A673 (cell line): ENCODE data around the gene SDE2. TPM values are rescaled to one million over a fixed set of nuclear protein-coding genes. Genes with fewer than 3 reads are reported as not detected.

Experiments used
- BruUV-seq: library from RNA; stranded (reverse); fragments of 400-500 nt; replicated peaks from 2 replicates; lab custom pipeline; 2021; lab: Mats Ljungman, UMichigan
- CTCF ChIA-PET: fragments of 300-600 bp; sonication (Branson Sonifier 250); formaldehyde crosslinking; loops from one replicate; lab custom pipeline; 2022; ENCODE audit warnings: antibody characterized with exemption; lab: Charles Lee
- POLR2A ChIA-PET: fragments of 300-600 bp; sonication (Branson Sonifier 250); formaldehyde crosslinking; loops from one replicate; lab custom pipeline; 2022; ENCODE audit warnings: antibody characterized with exemption; ENCODE audit not compliant: low non-redundant PET; lab: Charles Lee
- DNase-seq: peaks from one replicate; pipeline ENCODE4 v3.0.0-alpha.2; 2015; ENCODE audit warnings: low spot score
- H3K27ac ChIP-seq: fragments of 200-600 bp; sonication (generic); 2 replicates; pipeline ENCODE4 v1.5.1; 2016; ENCODE audit warnings: mixed run types, low read depth, mild to moderate bottlenecking, mixed read lengths, antibody characterized with exemption, low read length; ENCODE audit not compliant: poor library complexity, severe bottlenecking
- H3K27me3 ChIP-seq: fragments of 200-600 bp; sonication (generic); replicated peaks from 2 replicates; pipeline ENCODE4 v1.6.1; 2017; ENCODE audit warnings: mixed run types, low read depth, mild to moderate bottlenecking, mixed read lengths, antibody characterized with exemption, low read length; ENCODE audit not compliant: insufficient read depth, poor library complexity
- H3K36me3 ChIP-seq: fragments of 200-600 bp; sonication (generic); 2 replicates; pipeline ENCODE4 v1.6.1; 2016; ENCODE audit warnings: mixed run types, mild to moderate bottlenecking, mixed read lengths, antibody characterized with exemption, low read length; ENCODE audit not compliant: insufficient read depth, poor library complexity, severe bottlenecking
- H3K4me1 ChIP-seq: fragments of 200-600 bp; sonication (generic); 2 replicates; pipeline ENCODE4 v1.6.1; 2017; ENCODE audit warnings: mixed run types, mild to moderate bottlenecking, mixed read lengths, antibody characterized with exemption, low read length; ENCODE audit not compliant: insufficient read depth, poor library complexity, severe bottlenecking
- H3K4me3 ChIP-seq: fragments of 200-600 bp; sonication (generic); 2 replicates; pipeline ENCODE4 v1.5.1; 2016; ENCODE audit warnings: low read depth, mixed run types, mild to moderate bottlenecking, mixed read lengths, low read length; ENCODE audit not compliant: poor library complexity, severe bottlenecking
- H3K9me3 ChIP-seq: fragments of 200-600 bp; sonication (generic); 2 replicates; pipeline ENCODE4 v1.6.1; 2016; ENCODE audit warnings: mixed run types, low read depth, mild to moderate bottlenecking, mixed read lengths, antibody characterized with exemption, low read length; ENCODE audit not compliant: poor library complexity, severe bottlenecking
- CTCF ChIP-seq: fragments of 300-800, 200-600 bp; sonication (generic); conservative IDR thresholded peaks from 2 replicates; pipeline ENCODE4 v1.5.1; 2017; ENCODE audit warnings: low read depth, mild to moderate bottlenecking, antibody characterized with exemption, low read length, moderate library complexity, mixed read lengths
- EZH2 ChIP-seq: fragments of 200-600 bp; sonication (generic); IDR thresholded peaks from 2 replicates; pipeline ENCODE4 v1.6.1; 2017; ENCODE audit warnings: borderline replicate concordance, low read depth, mild to moderate bottlenecking, mixed read lengths, antibody characterized with exemption, low read length; ENCODE audit not compliant: poor library complexity, severe bottlenecking
- intact Hi-C: fragments of 100-400 bp; cut with micrococcal nuclease; formaldehyde crosslinking; loops from one replicate; pipeline ENCODE4 v1.10.0; 2022; ENCODE audit not compliant: unreplicated experiment
- total RNA-seq: library from RNA; stranded (reverse); gene quantifications from 2 replicates; pipeline ENCODE4 v1.2.3, GENCODE V29; 2021

Gene SDE2
- total RNA-seq, 1 experiment from 2014 or later, result 26.7 TPM

GRCh38 chr1:225999912-226000337 lies 782 bp upstream of the SDE2 start:
- ChIA-PET POLR2A (interaction anchor here (0.7 to 1.2 kb wide), 2 partner anchors 63 to 471 kb away, joined by 3 to 14 read pairs; partner anchors contain the start of gene H3-3A), CTCF (interaction anchor here (0.7 to 1.7 kb wide), 3 partner anchors 11 to 65 kb away, joined by 3 to 7 read pairs (median 6); no protein-coding TSS in a partner anchor)
- peak overlapping the region; percentile 87 for H3K27ac ChIP-seq
- TSS peak; percentile 99 for BruUV-seq
- H3K27me3 ChIP-seq, result no peaks in the 10 kb centered on the region
- DNase-seq, result peak; percentile 39
- H3K4me1 ChIP-seq, result peaks cover 41% of the 10 kb centered on the region
- H3K4me3 ChIP-seq, result peak overlapping the region; percentile 92
- TF ChIP-seq CTCF (no peak), EZH2 (no peak)
- no peaks in the 10 kb centered on the region for H3K9me3 ChIP-seq
- H3K36me3 ChIP-seq, result peaks cover 4% of the 10 kb centered on the region
- intact Hi-C loops, result loop anchor here (1.0 to 5.0 kb wide), 2 partner anchors 62 to 122 kb away; partner anchors contain the start of gene H3-3A

DNA sequence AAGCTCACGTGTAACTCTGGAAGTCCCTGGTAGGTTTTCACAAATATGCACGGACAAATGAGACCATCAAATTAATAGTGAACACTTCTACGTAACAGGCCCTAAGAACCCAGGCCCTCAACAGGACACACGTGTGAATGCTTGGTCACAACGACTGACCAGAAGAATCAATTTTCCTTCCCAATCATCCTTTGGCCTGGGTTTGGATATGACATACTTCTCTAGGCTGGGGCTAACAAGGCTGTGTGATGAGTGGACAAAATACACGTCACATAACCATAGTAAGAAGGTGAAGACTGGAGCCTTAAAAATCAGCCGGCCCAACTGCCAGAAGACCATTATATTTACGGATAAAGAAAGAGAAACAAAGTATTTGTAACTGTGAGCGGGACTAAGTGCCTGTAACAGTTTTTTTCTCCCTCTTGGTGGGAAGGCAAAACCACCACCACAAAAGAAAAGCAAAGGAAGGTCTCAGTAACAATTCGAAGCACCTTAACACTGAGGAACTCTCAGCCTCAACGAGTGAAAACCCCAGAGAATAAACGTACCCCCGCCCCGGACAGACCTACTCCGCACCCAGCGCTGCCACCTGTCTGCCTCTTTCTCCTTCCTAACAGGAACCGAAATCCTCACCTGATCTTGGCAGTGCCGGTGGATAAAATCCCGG lies 450 bp downstream of the SDE2 start:
- DNase-seq, result no peak
- CTCF ChIA-PET, result interaction anchor here (1.0 to 1.7 kb wide), 2 partner anchors 11 to 66 kb away, joined by 6 to 7 read pairs; no protein-coding TSS in a partner anchor
- Histone ChIP-seq H3K9me3 (no peaks in the 10 kb centered on the region), H3K4me1 (peaks cover 41% of the 10 kb centered on the region), H3K36me3 (peaks cover 15% of the 10 kb centered on the region), H3K27ac (peak overlapping the region; percentile 87), H3K27me3 (no peaks in the 10 kb centered on the region), H3K4me3 (peak overlapping the region; percentile 92)
- intact Hi-C loops, result loop anchor here (1.0 to 5.0 kb wide), 2 partner anchors 64 to 124 kb away; partner anchors contain the start of gene H3-3A
- TF ChIP-seq CTCF (no peak), EZH2 (no peak)
- POLR2A ChIA-PET, result interaction anchor here (1.2 kb wide), 1 partner anchor 64 kb away, joined by 14 read pairs; the partner anchor contains the start of gene H3-3A
- TSS peak; percentile 70 for BruUV-seq

DNA sequence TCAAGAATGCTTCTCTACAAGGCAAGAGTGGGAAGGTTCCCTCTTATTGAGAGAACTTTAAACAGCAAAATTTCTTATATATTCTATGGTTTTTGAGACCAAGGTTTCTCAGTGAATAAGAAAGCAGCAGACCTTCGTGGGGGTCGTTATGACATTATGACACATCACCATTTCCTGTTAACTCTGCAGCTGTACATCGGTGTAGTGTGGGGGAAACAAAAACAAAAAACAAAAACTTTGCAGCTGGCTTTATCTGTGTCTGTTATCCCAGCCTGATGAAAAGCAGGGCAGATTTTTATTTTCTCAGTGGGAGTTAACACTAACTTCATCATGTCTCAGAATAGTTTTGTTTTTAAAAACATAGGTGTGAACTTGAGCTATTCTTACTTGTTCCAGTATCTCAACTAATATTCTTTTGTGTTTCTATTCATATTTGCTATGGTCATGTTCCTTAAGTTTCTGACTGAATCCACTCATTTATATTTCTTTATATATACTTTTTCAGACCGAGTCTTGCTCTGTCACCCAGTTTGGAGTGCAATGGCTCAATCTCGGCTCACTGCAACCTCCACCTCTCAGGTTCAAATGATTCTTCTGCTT lies 2.1 kb downstream of the SDE2 start:
- TF ChIP-seq CTCF (no peak), EZH2 (no peak)
- peaks cover 26% of the 10 kb centered on the region for H3K36me3 ChIP-seq
- intact Hi-C loops, result loop anchor here (5.0 kb wide), 1 partner anchor 125 kb away; no protein-coding TSS in a partner anchor
- ChIA-PET CTCF (no interaction called here), POLR2A (no interaction called here)
- H3K4me1 ChIP-seq, result peaks cover 30% of the 10 kb centered on the region
- H3K27me3 ChIP-seq, result no peaks in the 10 kb centered on the region
- DNase-seq, result no peak
- H3K4me3 ChIP-seq, result peak overlapping the region; percentile 92
- H3K27ac ChIP-seq, result peak overlapping the region; percentile 87
- H3K9me3 ChIP-seq, result no peaks in the 10 kb centered on the region
- no TSS peak for BruUV-seq
